K562 (cell line): ENCODE measurements around the gene POLR2C. TPM values are rescaled to one million over a fixed set of nuclear protein-coding genes. Genes with fewer than 3 reads are reported as not detected.

ENCODE experiments used
- ATF7 ChIP-seq: fragments of 450-650 bp; IDR thresholded peaks from 2 replicates; pipeline ENCODE4 v1.7.1; 2014; ENCODE audit warnings: mild to moderate bottlenecking, moderate library complexity
- ETV5 ChIP-seq: sonication (generic); formaldehyde crosslinking; IDR thresholded peaks from 2 replicates; pipeline ENCODE4 v1.4.0; 2020; ENCODE audit warnings: low read depth, mild to moderate bottlenecking, missing genetic modification reagents
- GABPA ChIP-seq: fragments of 200-800 bp; sonication (Bioruptor generic); conservative IDR thresholded peaks from 2 replicates; pipeline ENCODE4 v1.6.1; 2016; ENCODE audit warnings: low read depth, missing genetic modification characterization, missing compliant biosample characterization
- HMG20A ChIP-seq: fragments of 450-650 bp; formaldehyde crosslinking; conservative IDR thresholded peaks from 2 replicates; pipeline ENCODE4 v1.4.0; 2020; ENCODE audit warnings: mild to moderate bottlenecking, mixed read lengths
- L3MBTL2 ChIP-seq: fragments of 450-650 bp; IDR thresholded peaks from 2 replicates; pipeline ENCODE4 v1.6.1; 2016; ENCODE audit warnings: mild to moderate bottlenecking, moderate library complexity
- NCOA6 ChIP-seq: fragments of 450-650 bp; IDR thresholded peaks from 2 replicates; pipeline ENCODE4 v1.6.1; 2017; ENCODE audit warnings: mild to moderate bottlenecking
- NFRKB ChIP-seq: fragments of 450-650 bp; IDR thresholded peaks from 2 replicates; pipeline ENCODE4 v1.6.1; 2016; ENCODE audit warnings: low read depth
- NR2C2 ChIP-seq, 2 experiments: fragments of 200-800 bp in 1 of 2; sonication (Bioruptor generic) in 1 of 2; sonication (generic) in 1 of 2; formaldehyde crosslinking in 1 of 2; IDR thresholded peaks; 2 replicates each; pipeline versions ENCODE4 v1.6.1 to v1.8.0; 2016 to 2022; ENCODE audit warnings: mild to moderate bottlenecking in 1 of 2, missing compliant biosample characterization in 1 of 2, missing genetic modification characterization in 1 of 2, missing genetic modification reagents in 1 of 2
- PHB2 ChIP-seq: fragments of 450-650 bp; IDR thresholded peaks from 2 replicates; pipeline ENCODE4 v1.6.1; 2017; ENCODE audit warnings: low read depth
- POLR2B ChIP-seq: fragments of 450-650 bp; IDR thresholded peaks from 2 replicates; pipeline ENCODE4 v1.6.1; 2018; ENCODE audit warnings: low read depth; ENCODE audit not compliant: partially characterized antibody
- POLR2G ChIP-seq: fragments of 200-400 bp; formaldehyde crosslinking; IDR thresholded peaks from 2 replicates; pipeline ENCODE4 v1.6.1; 2017; ENCODE audit warnings: low read depth, mild to moderate bottlenecking, antibody characterized with exemption, low read length, moderate library complexity
- SAFB ChIP-seq: fragments of 200-400 bp; formaldehyde crosslinking; IDR thresholded peaks from 2 replicates; pipeline ENCODE4 v1.6.1; 2017; ENCODE audit warnings: low read depth, low read length, borderline replicate concordance
- SMARCA4 ChIP-seq: fragments of 450-650 bp; IDR thresholded peaks from 2 replicates; pipeline ENCODE4 v1.6.1; 2016
- TCF7L2 ChIP-seq: fragments of 150-350 bp; IDR thresholded peaks from 2 replicates; pipeline ENCODE4 v1.6.1; 2016; ENCODE audit warnings: low read depth, mild to moderate bottlenecking, low read length, moderate library complexity
- ZNF121 ChIP-seq: sonication (generic); formaldehyde crosslinking; conservative IDR thresholded peaks from 2 replicates; pipeline ENCODE4 v1.8.0; 2022; ENCODE audit warnings: missing genetic modification reagents
- ZNF263 ChIP-seq: sonication (generic); formaldehyde crosslinking; IDR thresholded peaks from 2 replicates; pipeline ENCODE4 v1.8.0; 2022; ENCODE audit warnings: mild to moderate bottlenecking, missing genetic modification reagents, borderline replicate concordance
- ZNF280B ChIP-seq: fragments of 250-450 bp; sonication (Bioruptor Pico); IDR thresholded peaks from 2 replicates; pipeline ENCODE4 v1.5.1; 2021; ENCODE audit warnings: mild to moderate bottlenecking
- ZNF316 ChIP-seq: fragments of 450-650 bp; IDR thresholded peaks from 2 replicates; pipeline ENCODE4 v1.6.1; 2016
- ZNF57 ChIP-seq: fragments of 450-650 bp; formaldehyde crosslinking; IDR thresholded peaks from 2 replicates; pipeline ENCODE4 v1.4.0; 2020; ENCODE audit warnings: mild to moderate bottlenecking, moderate library complexity
- ZNF696 ChIP-seq: fragments of 250-450 bp; sonication (Bioruptor Pico); conservative IDR thresholded peaks from 2 replicates; pipeline ENCODE4 v1.4.0; 2020; ENCODE audit warnings: mild to moderate bottlenecking, moderate library complexity
- polyA plus RNA-seq, 8 experiments: library from polyadenylated mRNA; depleted of rRNA in 4 of 8; stranded (reverse) in 5 of 8; unstranded in 3 of 8; fragments of >200 nt; fragmentation: Nextera tagmentation in 2 of 8; fragmentation: Illumina TruSeq in 1 of 8; extraction: Ambion mirVana in 2 of 8; extraction: Trizol in 1 of 8; gene quantifications; 2 replicates each; pipeline versions ENCODE4 v1.2.1 to v1.2.3, GENCODE V29; 2011 to 2014; ENCODE audit warnings: inconsistent platforms in 1 of 8, missing spikeins in 1 of 8
- total RNA-seq, 7 experiments: library from RNA; depleted of rRNA in 6 of 7; stranded (reverse); fragments of >200 nt in 6 of 7; fragmentation: Illumina TruSeq in 2 of 7; extraction: Trizol in 2 of 7; gene quantifications; 2 replicates each; pipeline versions ENCODE4 v1.2.1 to v1.2.3, GENCODE V29; 2011 to 2021; ENCODE audit warnings: low replicate concordance in 1 of 7
- TF ChIP-seq, protein P1 (sequence below): sonication (generic); formaldehyde crosslinking; IDR thresholded peaks from 2 replicates; pipeline ENCODE4 v1.8.1; 2023; ENCODE audit warnings: mild to moderate bottlenecking, missing genetic modification reagents, moderate library complexity
- TF ChIP-seq, protein P2 (sequence below): fragments of 450-650 bp; IDR thresholded peaks from 2 replicates; pipeline ENCODE4 v1.6.1; 2018; ENCODE audit not compliant: partially characterized antibody
- TF ChIP-seq, protein P3 (sequence below): fragments of 250-450 bp; sonication (Bioruptor Pico); IDR thresholded peaks from 2 replicates; pipeline ENCODE4 v1.8.0; 2022; ENCODE audit warnings: moderate library complexity, mild to moderate bottlenecking, inconsistent platforms

Gene POLR2C
- total and polyA plus RNA-seq, 9 of the 15 experiments (the other 6 are each of a cell fraction or from before 2014, with no cell fraction given) = 70.3 to 163 (median 92.3) TPM

DNA sequence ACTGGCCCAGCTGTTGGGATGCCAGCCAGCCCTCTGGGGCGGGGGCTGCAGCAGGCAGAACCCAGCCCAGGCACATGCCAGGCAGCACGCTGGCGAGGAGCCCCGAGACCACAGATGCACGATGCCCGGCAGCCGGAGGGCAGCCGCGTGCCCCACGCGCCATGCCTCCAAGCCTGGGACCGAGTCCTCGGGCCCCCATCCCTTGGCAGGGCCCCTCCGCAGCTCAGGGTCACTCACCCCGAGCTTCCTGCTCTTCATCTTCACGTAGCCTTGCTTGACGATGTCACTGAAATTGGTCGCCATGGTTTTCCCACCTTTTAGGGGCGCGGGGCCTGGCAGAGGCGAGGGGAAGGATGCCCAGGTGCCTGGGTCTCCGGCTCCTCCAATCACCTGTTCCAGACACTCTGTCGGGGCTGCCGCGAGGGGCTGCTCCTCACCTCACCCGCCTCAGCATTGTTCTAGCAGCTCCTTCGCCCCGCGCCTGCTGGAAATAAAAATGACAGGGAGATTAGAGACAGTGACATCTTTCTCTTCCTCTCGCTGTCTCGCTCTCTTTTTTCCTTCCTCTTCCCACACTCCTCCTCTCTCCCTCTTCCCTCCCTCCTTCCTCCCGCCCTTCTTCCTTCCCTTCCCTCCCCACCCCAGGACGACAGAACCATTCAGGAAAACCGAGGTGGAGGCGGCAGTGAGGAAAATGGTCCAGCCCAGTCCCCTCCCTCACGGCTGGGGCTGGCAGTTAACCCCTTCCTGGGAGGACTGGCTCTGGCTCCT is 16.9 kb downstream of the POLR2C start (continued):
- TF ChIP-seq ZNF280B (CRISPR knock-in tag) (no peak), ZNF57 (CRISPR knock-in tag) (no peak), ZNF696 (no peak), ATF7 (0 out of 2 replicates have a peak, but pooled peaks have one; percentile 22), ZNF316 (no peak), ZNF263 (peak; percentile 27; the same call in 1 of the 2 replicates), SAFB (no peak), NFRKB (0 out of 2 replicates have a peak, but pooled peaks have one; percentile 8), NCOA6 (no peak), SMARCA4 (no peak), TCF7L2 (peak; percentile 48; the same call in 1 of the 2 replicates), POLR2G (no peak), GABPA (no peak), POLR2B (no peak), PHB2 (no peak), L3MBTL2 (no peak), NR2C2 (CRISPR knock-in tag; IDR thresholded peaks at IDR 0.05) (no peak), NR2C2 (tag; IDR thresholded peaks at IDR 0.05) (no peak), ZNF121 (CRISPR knock-in tag) (no peak), ETV5 (CRISPR knock-in tag) (no peak), HMG20A (no peak)
- TF ChIP-seq, protein P1, sequence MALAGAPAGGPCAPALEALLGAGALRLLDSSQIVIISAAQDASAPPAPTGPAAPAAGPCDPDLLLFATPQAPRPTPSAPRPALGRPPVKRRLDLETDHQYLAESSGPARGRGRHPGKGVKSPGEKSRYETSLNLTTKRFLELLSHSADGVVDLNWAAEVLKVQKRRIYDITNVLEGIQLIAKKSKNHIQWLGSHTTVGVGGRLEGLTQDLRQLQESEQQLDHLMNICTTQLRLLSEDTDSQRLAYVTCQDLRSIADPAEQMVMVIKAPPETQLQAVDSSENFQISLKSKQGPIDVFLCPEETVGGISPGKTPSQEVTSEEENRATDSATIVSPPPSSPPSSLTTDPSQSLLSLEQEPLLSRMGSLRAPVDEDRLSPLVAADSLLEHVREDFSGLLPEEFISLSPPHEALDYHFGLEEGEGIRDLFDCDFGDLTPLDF = no peak
- TF ChIP-seq, protein P2, sequence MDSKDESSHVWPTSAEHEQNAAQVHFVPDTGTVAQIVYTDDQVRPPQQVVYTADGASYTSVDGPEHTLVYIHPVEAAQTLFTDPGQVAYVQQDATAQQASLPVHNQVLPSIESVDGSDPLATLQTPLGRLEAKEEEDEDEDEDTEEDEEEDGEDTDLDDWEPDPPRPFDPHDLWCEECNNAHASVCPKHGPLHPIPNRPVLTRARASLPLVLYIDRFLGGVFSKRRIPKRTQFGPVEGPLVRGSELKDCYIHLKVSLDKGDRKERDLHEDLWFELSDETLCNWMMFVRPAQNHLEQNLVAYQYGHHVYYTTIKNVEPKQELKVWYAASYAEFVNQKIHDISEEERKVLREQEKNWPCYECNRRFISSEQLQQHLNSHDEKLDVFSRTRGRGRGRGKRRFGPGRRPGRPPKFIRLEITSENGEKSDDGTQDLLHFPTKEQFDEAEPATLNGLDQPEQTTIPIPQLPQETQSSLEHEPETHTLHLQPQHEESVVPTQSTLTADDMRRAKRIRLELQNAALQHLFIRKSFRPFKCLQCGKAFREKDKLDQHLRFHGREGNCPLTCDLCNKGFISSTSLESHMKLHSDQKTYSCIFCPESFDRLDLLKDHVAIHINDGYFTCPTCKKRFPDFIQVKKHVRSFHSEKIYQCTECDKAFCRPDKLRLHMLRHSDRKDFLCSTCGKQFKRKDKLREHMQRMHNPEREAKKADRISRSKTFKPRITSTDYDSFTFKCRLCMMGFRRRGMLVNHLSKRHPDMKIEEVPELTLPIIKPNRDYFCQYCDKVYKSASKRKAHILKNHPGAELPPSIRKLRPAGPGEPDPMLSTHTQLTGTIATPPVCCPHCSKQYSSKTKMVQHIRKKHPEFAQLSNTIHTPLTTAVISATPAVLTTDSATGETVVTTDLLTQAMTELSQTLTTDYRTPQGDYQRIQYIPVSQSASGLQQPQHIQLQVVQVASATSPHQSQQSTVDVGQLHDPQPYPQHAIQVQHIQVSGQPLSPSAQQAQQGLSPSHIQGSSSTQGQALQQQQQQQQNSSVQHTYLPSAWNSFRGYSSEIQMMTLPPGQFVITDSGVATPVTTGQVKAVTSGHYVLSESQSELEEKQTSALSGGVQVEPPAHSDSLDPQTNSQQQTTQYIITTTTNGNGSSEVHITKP = peak; percentile 95
- TF ChIP-seq, protein P3, sequence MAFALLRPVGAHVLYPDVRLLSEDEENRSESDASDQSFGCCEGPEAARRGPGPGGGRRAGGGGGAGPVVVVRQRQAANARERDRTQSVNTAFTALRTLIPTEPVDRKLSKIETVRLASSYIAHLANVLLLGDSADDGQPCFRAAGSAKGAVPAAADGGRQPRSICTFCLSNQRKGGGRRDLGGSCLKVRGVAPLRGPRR (CRISPR knock-in tag) = no peak
